ENCODE measurements around the gene PPFIBP1. TPM values are rescaled to one million over a fixed set of nuclear protein-coding genes. Genes with fewer than 3 reads are reported as not detected.

PPFIBP1 gene
- polyA plus RNA-seq, 1 donor (not counting 4 experiments of a cell fraction or from before 2014, with no cell fraction given): 83.5 TPM

DNA sequence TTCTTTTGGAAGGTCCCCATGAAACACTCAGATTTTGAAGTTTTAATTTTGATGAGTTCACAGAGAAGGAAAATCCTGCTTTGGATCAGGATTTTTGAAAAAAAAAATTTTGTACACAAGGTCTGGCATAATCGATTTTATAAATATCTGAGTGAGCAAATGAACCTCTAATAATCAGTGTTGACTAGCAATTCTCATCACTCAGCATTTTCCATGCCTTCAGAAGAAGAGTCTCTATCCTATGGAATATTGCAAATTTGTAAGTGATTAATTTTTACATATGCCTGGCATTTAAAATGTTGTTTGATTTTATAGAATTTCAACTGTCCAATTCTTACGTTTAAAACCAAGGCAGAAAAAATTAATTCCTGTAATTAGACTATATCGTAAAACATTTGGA, 141.7 kb downstream of the PPFIBP1 start:
- Histone ChIP-seq H3K36me3 (ENCODE audit: control insufficient read depth in 2 of 2, extremely low read depth in 1 of 2, insufficient read depth in 2 of 2, low read length in 2 of 2) (peaks cover 30 to 31% of the 10 kb centered on the region in 2 experiments), H2AFZ (ENCODE audit: control insufficient read depth, low read length) (no peak overlapping the region), H3K27me3 (ENCODE audit: control insufficient read depth, extremely low read depth, insufficient read depth, low read length) (no peaks in the 10 kb centered on the region), H3K4me2 (ENCODE audit: control insufficient read depth, extremely low read depth, insufficient read depth, low read depth, low read length) (no peak overlapping the region), H4K20me1 (ENCODE audit: control insufficient read depth, extremely low read depth, insufficient read depth, low read length) (no peaks in the 10 kb centered on the region), H3K9me3 (ENCODE audit: control insufficient read depth, low read depth, low read length) (no peaks in the 10 kb centered on the region), H3K27ac (ENCODE audit: control insufficient read depth, insufficient read depth, low read length) (no peak overlapping the region), H3K4me1 (ENCODE audit: control insufficient read depth, extremely low read depth, insufficient read depth, low read length) (no peaks in the 10 kb centered on the region), H3K4me3 (ENCODE audit: control insufficient read depth in 2 of 3, extremely low read depth in 1 of 3, insufficient read depth in 2 of 3, low read depth in 1 of 3, low read length in 3 of 3) (no peak overlapping the region), H3K79me2 (ENCODE audit: control insufficient read depth, insufficient read depth, low read length) (no peaks in the 10 kb centered on the region), H3K9ac (ENCODE audit: control insufficient read depth, extremely low read depth, insufficient read depth, low read length) (no peak overlapping the region), H3K9me1 (ENCODE audit: control insufficient read depth, extremely low read depth, insufficient read depth, low read length) (no peaks in the 10 kb centered on the region)
- DNase-seq (ENCODE audit: low read depth, low spot score) (no peak), FAIRE-seq (no peak)
- dilution Hi-C loops (cut with MboI; ENCODE audit: extremely low pct_ligation_motif_present, low sequenced_read_pairs): no loop called here
- TF ChIP-seq EZH2 (IDR thresholded peaks at IDR 0.05; ENCODE audit: low read length): no peak
- TF ChIP-seq CTCF (optimal IDR thresholded peaks at IDR 0.05 in 1 of 3, IDR thresholded peaks at IDR 0.05 in 1 of 3, conservative IDR thresholded peaks at IDR 0.05 in 1 of 3; ENCODE audit: extremely low read depth in 1 of 3, insufficient read depth in 2 of 3, low read length in 3 of 3): no peak

GRCh38 chr12:27666510-27666909, 142.5 kb downstream of the PPFIBP1 start:
- dilution Hi-C loops (cut with MboI; ENCODE audit: extremely low pct_ligation_motif_present, low sequenced_read_pairs): no loop called here
- H3K9me1 ChIP-seq (ENCODE audit: control insufficient read depth, extremely low read depth, insufficient read depth, low read length): no peaks in the 10 kb centered on the region

More at GRCh38 chr12:27666510-27666909, 142.5 kb downstream of the PPFIBP1 start:
- no peaks in the 10 kb centered on the region for H4K20me1 ChIP-seq (ENCODE audit: control insufficient read depth, extremely low read depth, insufficient read depth, low read length)
- TF ChIP-seq CTCF (optimal IDR thresholded peaks at IDR 0.05 in 1 of 3, IDR thresholded peaks at IDR 0.05 in 1 of 3, conservative IDR thresholded peaks at IDR 0.05 in 1 of 3; ENCODE audit: extremely low read depth in 1 of 3, insufficient read depth in 2 of 3, low read length in 3 of 3): no peak
- TF ChIP-seq EZH2 (IDR thresholded peaks at IDR 0.05; ENCODE audit: low read length): no peak
- no peaks in the 10 kb centered on the region for H3K9me3 ChIP-seq (ENCODE audit: control insufficient read depth, low read depth, low read length)
- H3K4me3 ChIP-seq (ENCODE audit: control insufficient read depth in 2 of 3, extremely low read depth in 1 of 3, insufficient read depth in 2 of 3, low read depth in 1 of 3, low read length in 3 of 3): no peak overlapping the region
- peaks cover 22 to 30% of the 10 kb centered on the region in 2 experiments for H3K36me3 ChIP-seq (ENCODE audit: control insufficient read depth in 2 of 2, extremely low read depth in 1 of 2, insufficient read depth in 2 of 2, low read length in 2 of 2)
- H3K79me2 ChIP-seq (ENCODE audit: control insufficient read depth, insufficient read depth, low read length): no peaks in the 10 kb centered on the region
- H3K4me2 ChIP-seq (ENCODE audit: control insufficient read depth, extremely low read depth, insufficient read depth, low read depth, low read length): no peak overlapping the region
- no peak overlapping the region for H3K27ac ChIP-seq (ENCODE audit: control insufficient read depth, insufficient read depth, low read length)
- H2AFZ ChIP-seq (ENCODE audit: control insufficient read depth, low read length): no peak overlapping the region
- H3K4me1 ChIP-seq (ENCODE audit: control insufficient read depth, extremely low read depth, insufficient read depth, low read length): no peaks in the 10 kb centered on the region
- DNase-seq (ENCODE audit: low read depth, low spot score) (no peak), FAIRE-seq (no peak)
- H3K9ac ChIP-seq (ENCODE audit: control insufficient read depth, extremely low read depth, insufficient read depth, low read length): no peak overlapping the region
- no peaks in the 10 kb centered on the region for H3K27me3 ChIP-seq (ENCODE audit: control insufficient read depth, extremely low read depth, insufficient read depth, low read length)
